Rectal smooth muscle tissue (tissue), 1 donor: Measurements from ENCODE around the gene HPS4.
"Not testable (repeated sequence)": the region's sequence is repeated elsewhere in the genome, so short reads cannot be mapped to it uniquely, and the experiment has no call there.

Source experiments
- H3K27ac ChIP-seq: one replicate; pipeline ENCODE4 v1.7.0; 2013; ENCODE audit warnings: low read depth, low read length, inconsistent platforms
- H3K27me3 ChIP-seq: one replicate; pipeline ENCODE4 v1.7.0; 2013; ENCODE audit warnings: low read length; ENCODE audit not compliant: control insufficient read depth, insufficient read depth
- H3K36me3 ChIP-seq: one replicate; pipeline ENCODE4 v1.7.0; 2013; ENCODE audit warnings: low read length; ENCODE audit not compliant: control insufficient read depth, insufficient read depth
- H3K4me1 ChIP-seq: one replicate; pipeline ENCODE4 v1.7.0; 2013; ENCODE audit warnings: low read length; ENCODE audit not compliant: control insufficient read depth, insufficient read depth
- H3K4me3 ChIP-seq: one replicate; pipeline ENCODE4 v1.7.0; 2013; ENCODE audit warnings: low read length
- H3K9ac ChIP-seq: one replicate; pipeline ENCODE4 v1.7.0; 2013; ENCODE audit warnings: low read length

The HPS4 gene

DNA sequence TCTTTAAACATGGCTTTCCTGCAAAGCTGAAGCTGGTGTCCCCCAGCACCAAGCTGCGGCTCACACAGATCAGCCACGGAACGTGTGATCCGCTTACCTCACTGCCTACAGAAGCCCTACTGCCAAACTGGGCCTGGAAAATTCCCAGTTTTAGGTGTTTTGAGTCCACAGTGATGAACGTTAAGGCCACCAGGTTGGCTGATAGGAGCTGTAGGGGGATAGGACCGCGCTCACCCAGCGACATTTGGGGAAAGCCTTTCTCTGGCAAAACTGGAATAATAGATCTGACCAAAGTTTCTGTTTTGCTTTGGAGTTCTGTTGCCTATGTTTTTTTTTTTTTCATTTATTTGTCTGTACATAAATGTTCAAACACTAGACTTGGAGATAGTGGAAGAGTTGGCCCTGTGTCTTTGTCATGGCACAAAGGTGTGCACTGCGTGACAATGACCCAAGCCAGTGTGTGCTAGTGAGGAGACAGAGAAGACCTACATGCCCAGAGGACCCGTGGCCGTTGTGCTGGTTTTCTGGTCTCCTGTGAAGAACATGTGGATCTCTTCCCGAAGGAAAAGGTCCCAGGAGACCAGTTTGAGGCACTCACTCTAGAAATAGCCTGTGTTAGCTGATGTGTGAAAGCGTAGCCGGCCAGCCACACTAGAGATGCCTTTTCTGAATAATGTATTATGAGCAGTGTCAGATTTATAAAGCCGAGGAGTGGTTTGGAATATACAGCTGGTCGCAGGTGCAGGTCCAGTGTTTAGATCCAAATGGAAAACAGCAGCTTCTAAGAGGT lies 39.5 kb downstream of the HPS4 start:
- Histone ChIP-seq H3K4me1 (peaks cover 7% of the 10 kb centered on the region), H3K9ac (no peak overlapping the region), H3K4me3 (no peak overlapping the region), H3K27me3 (no peaks in the 10 kb centered on the region), H3K36me3 (no peaks in the 10 kb centered on the region), H3K27ac (no peak overlapping the region)

DNA sequence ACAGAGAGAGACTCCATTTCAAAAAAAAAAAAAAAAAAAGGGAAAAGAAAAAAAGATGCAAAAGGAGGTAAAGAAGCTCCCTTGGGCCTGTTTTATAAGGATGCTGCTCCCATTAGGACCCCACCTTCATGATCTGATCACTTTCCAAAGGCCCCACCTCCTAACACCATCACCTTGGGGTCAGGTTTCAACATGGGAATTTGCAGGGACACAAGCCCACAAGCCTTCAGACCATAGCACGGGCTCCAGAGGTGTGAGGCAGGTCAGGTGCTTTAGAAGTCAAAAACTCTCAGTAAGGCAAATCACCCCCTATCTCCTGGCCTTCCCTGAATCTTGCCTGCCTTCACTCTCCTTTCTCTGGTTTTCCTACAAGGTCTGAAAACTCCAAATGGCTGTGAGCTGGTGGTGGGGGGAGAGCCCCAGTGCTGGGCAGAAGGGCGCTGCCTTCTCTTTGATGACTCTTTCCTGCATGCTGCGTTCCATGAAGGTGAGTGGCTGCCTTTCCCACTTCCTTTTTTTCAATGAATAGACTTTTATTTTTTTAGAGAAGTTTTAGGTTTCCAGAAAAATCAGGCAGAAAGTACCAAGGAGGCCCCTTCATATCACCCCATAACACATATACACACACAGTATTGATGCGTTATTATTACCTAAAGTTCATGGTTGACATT lies 41.4 kb downstream of the HPS4 start:
- no peak overlapping the region for H3K9ac ChIP-seq

DNA sequence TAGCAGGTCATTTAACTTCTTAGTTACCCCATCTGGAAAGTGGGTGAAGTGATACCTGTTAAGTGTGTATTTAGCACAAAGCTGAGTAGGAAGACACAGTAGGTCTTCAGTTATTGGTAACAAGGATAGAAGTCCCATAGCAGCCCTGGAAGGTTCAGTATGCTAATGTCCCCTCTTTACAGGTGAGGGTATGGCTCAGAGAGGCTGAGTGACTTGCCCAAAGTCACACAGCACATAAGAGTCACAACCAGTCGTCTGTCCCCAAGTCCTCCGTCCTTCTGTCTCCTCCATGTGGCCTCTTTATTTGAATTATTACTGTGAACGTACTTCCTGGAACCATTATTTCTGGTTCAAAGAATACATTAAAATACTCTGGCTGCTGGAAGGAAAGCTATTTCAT lies 44.0 kb downstream of the HPS4 start:
- Histone ChIP-seq H3K36me3 (no peaks in the 10 kb centered on the region), H3K4me1 (no peaks in the 10 kb centered on the region), H3K27me3 (no peaks in the 10 kb centered on the region), H3K9ac (no peak overlapping the region), H3K4me3 (no peak overlapping the region), H3K27ac (no peak overlapping the region)

More for the DNA sequence above, 41.4 kb downstream of the HPS4 start:
- H3K4me1 ChIP-seq: peaks cover under 1% of the 10 kb centered on the region
- no peaks in the 10 kb centered on the region for H3K27me3 ChIP-seq
- no peak overlapping the region for H3K27ac ChIP-seq
- H3K36me3 ChIP-seq: no peaks in the 10 kb centered on the region
- no peak overlapping the region for H3K4me3 ChIP-seq

DNA sequence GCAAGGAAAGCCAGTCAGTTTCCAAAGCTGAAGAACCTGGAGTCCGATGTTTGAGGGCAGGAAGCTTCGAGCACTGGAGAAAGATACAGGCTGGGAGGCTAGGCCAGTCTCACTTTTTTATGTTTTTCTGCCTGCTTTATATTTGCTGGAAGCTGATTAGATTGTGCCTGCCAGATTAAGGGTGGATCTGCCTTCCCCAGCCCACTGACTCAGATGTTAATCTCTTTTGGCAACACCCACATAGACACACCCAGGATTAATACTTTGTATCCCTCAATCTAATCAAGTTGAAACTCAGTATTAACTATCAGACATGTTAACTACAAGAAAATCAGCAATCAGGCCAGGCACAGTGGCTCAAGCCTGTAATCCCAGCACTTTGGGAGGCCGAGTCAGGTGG lies 44.8 kb downstream of the HPS4 start:
- H3K9ac ChIP-seq, H3K36me3 ChIP-seq, H3K27ac ChIP-seq, H3K4me3 ChIP-seq, H3K27me3 ChIP-seq, H3K4me1 ChIP-seq: not testable (repeated sequence)

DNA sequence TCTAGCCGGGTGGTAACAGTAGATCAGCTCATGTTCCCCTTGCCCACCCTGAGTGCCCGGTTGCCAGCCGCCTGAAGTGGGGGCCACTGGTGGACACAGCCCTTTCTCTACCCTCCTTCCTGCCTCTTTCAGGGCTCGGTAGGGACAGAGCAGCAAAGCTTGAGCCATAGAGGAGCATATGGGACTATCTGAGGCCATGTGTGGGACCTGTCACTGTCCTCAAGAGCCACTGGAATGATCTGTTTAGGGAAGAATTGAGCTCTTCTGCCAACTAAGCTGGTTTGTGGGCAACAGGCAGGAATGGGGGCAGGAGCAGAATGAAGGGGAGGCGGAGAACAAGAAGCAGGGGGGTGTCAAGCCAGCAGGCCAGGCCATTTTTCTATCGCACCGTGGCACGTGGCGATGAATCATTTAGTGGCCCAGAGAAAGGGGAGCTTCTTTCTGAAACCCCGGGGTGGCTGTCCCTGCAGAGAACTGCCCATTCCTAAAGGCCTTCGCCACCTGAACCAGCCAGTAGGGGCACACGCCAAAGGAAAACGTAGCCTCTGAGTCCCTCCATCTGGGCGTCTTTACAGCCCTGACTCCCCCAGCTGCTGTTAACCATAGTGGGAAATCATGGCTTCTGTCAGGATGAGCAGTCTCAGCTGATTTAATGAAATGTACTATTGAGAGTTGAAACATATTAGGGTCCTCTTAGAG lies 45.7 kb downstream of the HPS4 start:
- Histone ChIP-seq H3K9ac (no peak overlapping the region), H3K4me3 (no peak overlapping the region), H3K27ac (no peak overlapping the region)

DNA sequence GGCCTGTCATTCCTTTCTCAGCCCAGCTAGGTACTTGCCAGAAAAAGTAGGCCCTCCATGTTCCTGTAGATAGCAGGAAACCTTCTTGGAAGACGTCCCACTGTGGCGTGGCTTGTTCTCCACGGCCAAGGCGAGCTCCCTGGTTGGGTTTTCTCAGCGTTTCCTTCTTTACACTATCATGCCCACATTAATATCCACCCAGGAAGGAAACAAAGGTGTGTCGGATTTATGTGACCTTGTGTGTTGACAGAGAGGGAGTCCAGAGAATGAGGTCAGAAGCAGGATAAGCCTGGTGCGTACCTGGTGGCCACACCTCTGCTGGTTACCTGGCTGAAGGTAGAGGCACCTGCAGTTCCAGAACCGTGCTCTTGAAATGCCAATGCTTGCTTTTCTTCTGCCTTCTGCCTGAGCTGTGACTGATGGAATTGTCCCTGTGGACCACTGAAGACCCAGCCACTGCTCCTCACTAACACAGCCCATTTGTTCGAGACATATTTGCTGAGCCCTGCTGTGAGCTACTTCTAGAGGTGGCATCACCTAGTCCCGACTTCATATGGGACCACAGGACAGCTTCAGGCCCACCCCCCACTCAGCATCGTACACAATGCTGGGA lies 46.6 kb downstream of the HPS4 start:
- Histone ChIP-seq H3K27ac (no peak overlapping the region), H3K4me3 (no peak overlapping the region), H3K36me3 (no peaks in the 10 kb centered on the region), H3K4me1 (no peaks in the 10 kb centered on the region), H3K27me3 (no peaks in the 10 kb centered on the region), H3K9ac (no peak overlapping the region)

More for the DNA sequence above, 45.7 kb downstream of the HPS4 start:
- Histone ChIP-seq H3K27me3 (no peaks in the 10 kb centered on the region), H3K4me1 (no peaks in the 10 kb centered on the region), H3K36me3 (no peaks in the 10 kb centered on the region)

DNA sequence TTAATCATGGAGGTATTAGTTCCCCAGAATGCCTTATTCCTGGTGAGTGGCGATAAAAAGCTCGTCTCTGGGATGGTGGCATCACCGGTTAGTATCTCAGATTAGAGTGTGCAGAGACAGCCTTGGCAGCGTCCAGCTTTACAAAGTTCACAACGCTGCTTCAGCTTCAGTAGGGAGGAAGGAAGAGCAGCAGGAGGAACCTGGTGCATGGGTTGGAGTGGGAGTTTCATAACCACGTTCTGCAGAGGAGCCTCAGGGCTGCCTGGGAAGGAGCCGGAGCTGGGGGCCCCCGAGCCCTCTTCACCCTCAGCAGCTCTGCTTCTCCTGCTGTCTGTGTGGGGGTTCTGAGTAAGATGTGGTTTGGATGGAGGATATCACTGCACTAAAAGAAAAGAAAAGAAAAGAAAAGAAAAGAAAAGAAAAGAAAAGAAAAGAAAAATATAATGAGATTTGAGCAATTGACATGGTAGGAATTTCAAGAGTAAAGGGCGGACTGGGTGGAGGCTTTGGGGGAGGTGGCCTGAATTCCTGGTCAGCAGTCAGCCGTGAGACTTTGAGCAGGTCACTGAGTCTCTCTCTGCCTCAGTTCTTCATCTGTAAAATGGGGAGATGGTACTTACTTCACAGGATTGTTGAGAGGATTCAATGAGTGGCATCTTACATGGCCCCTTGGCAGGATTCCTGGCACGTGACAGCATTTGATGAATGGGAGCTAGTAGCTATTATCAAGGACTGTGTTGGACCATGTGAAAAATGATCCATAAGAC lies 48.1 kb downstream of the HPS4 start:
- Histone ChIP-seq H3K27ac (no peak overlapping the region), H3K4me1 (no peaks in the 10 kb centered on the region), H3K36me3 (no peaks in the 10 kb centered on the region), H3K9ac (no peak overlapping the region), H3K27me3 (no peaks in the 10 kb centered on the region), H3K4me3 (no peak overlapping the region)

DNA sequence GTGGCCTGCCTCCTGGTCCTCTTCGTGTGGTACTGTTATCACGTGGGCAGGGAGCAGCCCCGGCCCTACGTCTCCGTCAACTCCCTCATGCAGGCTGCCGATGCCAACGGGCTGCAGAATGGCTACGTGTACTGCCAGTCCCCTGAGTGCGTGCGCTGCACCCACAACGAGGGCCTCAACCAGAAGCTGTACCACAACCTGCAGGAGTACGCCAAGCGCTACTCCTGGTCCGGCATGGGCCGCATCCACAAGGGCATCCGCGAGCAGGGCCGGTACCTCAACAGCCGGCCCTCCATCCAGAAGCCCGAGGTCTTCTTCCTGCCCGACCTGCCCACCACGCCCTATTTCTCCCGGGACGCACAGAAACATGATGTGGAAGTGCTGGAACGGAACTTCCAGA lies 49.8 kb downstream of the HPS4 start:
- H3K4me3 ChIP-seq: no peak overlapping the region
- no peak overlapping the region for H3K27ac ChIP-seq
- H3K9ac ChIP-seq: no peak overlapping the region
- no peaks in the 10 kb centered on the region for H3K27me3 ChIP-seq
- H3K36me3 ChIP-seq: no peaks in the 10 kb centered on the region
- H3K4me1 ChIP-seq: no peaks in the 10 kb centered on the region

DNA sequence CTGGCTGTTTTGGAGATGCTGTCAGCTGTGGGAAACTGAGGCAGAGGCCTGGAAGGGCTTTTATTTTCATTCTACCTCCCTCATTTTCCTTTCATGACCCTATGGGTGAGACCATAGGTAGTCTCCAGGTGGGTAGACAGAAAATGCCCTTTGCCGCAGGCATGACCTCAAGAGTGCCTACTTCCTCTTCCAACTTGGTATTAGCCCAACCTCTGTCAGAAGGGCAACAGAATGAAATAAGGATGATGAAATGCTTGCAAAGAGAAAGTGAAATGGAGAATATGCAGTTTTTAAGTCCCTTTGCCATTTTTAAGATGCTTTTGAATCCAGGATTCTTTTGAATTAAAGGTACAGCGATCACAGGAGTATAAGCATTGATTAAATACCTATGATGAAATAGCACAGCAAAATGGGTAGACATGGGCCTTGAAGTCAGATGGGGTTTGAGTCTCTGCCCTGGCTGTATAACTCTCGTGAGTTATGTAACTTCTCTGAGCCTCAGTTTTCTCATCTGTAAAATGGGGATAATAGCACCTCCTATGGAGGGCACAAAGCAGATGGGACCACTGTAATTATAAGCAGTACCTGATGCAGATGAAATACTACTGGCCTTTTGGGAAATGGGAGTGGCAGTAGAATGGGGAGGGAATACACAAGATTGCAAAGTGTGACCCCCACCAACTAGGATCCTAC lies 50.8 kb downstream of the HPS4 start:
- Histone ChIP-seq H3K27me3 (no peaks in the 10 kb centered on the region), H3K9ac (no peak overlapping the region), H3K4me3 (no peak overlapping the region), H3K27ac (no peak overlapping the region), H3K4me1 (no peaks in the 10 kb centered on the region), H3K36me3 (no peaks in the 10 kb centered on the region)

DNA sequence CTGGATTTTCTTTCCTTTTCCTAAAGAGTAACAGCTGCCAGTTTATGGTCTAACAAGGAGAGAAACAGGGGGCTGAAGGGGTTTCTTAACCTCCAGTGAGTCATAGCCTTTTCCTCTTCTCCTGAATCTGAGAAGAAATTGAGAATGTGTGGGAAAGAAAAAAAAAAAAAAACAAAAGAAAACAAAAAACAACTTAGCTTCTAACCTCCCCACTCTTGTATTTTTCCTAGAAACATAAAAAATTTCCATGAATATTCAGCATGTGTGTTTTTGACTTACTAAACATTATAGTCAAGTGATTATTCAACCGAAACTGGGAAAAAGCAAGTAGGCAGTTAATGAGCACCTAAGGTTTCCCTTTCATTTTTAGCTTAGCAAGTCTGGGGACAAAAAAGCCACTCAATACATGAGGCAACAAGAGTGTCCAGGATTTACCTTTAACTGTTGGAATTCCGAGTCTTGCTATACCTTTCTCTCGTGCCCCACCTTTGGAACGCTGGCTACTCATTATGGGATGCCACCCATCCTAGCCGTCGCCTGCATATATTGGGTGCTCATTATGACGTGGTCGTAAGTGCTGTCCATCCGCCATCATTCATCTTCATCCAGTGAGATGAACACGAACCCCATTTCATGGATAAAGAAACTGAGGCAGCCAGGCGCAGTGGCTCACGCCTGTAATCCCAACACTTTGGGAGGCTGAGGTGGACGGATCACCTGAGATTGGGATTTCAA lies 52.2 kb downstream of the HPS4 start:
- Histone ChIP-seq H3K27ac (no peak overlapping the region), H3K36me3 (no peaks in the 10 kb centered on the region), H3K27me3 (no peaks in the 10 kb centered on the region), H3K4me1 (no peaks in the 10 kb centered on the region), H3K9ac (no peak overlapping the region), H3K4me3 (no peak overlapping the region)

DNA sequence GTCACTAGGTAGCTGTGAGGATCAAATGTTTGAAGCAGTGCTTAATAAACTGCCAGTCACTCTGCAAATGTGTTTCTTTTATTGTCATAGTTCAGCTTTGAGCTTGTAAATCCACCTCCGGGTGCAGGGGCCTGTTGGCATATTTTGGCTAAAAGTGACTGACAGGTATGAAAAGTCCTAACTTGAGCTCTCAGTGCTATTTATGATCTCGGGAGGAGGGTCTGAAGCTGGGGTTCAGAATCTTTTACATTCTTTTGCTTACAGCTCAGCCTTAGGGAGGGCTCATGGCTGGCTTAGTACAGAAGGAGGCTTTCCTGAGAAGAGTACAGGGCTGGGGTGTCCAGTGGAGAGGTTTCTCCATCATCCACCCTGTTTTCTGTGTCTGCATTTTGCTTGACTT lies 53.0 kb downstream of the HPS4 start:
- Histone ChIP-seq H3K27ac (no peak overlapping the region), H3K27me3 (no peaks in the 10 kb centered on the region), H3K9ac (no peak overlapping the region)

More for the DNA sequence above, 53.0 kb downstream of the HPS4 start:
- Histone ChIP-seq H3K36me3 (no peaks in the 10 kb centered on the region), H3K4me1 (no peaks in the 10 kb centered on the region), H3K4me3 (no peak overlapping the region)
